BE2C (cell line): ENCODE results near the gene FCHO2.

Experiments
- DNase-seq: peaks from one replicate; pipeline ENCODE4 v3.0.0-alpha.2; 2020
- H3K27me3 ChIP-seq: fragments of 250-450 bp; sonication (Bioruptor Pico); 2 replicates; pipeline ENCODE4 v1.5.1; 2020; ENCODE audit warnings: mild to moderate bottlenecking
- H3K36me3 ChIP-seq: fragments of 250-450 bp; sonication (Bioruptor Pico); 2 replicates; pipeline ENCODE4 v1.5.1; 2020; ENCODE audit warnings: mild to moderate bottlenecking
- H3K4me1 ChIP-seq: fragments of 250-450 bp; sonication (Bioruptor Pico); 2 replicates; pipeline ENCODE4 v1.5.1; 2020
- H3K4me3 ChIP-seq: 2 replicates; pipeline ENCODE4 v1.5.1; 2011; ENCODE audit warnings: low read depth, low read length
- H3K9me3 ChIP-seq: fragments of 250-450 bp; sonication (Bioruptor Pico); 2 replicates; pipeline ENCODE4 v1.5.1; 2020
- TF ChIP-seq, protein P1 (sequence below): IDR thresholded peaks from 2 replicates; pipeline ENCODE4 v1.5.1; 2012; ENCODE audit warnings: mild to moderate bottlenecking, low read depth, low read length

Gene FCHO2

DNA sequence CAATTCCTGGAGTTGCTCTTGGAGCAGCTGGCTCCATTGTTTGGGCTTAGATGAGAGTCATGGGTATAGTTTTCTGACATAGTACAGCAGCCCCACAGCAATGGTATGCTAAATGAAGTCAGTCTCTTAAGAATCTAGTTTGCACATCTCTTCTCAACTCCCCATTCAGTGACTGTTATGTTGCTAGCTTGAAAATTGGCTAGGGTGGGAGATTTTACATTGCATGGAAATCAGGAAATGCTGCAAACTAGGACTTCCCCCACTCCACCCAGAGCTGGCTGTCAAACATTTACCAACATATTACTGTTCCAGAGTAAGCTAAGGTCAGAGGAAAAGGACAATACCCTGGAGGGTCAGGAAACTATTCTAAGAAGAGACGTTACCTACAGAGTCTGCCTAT is 17.6 kb upstream of the FCHO2 start:
- peaks cover 3% of the 10 kb centered on the region for H3K27me3 ChIP-seq
- TF ChIP-seq, protein P1, sequence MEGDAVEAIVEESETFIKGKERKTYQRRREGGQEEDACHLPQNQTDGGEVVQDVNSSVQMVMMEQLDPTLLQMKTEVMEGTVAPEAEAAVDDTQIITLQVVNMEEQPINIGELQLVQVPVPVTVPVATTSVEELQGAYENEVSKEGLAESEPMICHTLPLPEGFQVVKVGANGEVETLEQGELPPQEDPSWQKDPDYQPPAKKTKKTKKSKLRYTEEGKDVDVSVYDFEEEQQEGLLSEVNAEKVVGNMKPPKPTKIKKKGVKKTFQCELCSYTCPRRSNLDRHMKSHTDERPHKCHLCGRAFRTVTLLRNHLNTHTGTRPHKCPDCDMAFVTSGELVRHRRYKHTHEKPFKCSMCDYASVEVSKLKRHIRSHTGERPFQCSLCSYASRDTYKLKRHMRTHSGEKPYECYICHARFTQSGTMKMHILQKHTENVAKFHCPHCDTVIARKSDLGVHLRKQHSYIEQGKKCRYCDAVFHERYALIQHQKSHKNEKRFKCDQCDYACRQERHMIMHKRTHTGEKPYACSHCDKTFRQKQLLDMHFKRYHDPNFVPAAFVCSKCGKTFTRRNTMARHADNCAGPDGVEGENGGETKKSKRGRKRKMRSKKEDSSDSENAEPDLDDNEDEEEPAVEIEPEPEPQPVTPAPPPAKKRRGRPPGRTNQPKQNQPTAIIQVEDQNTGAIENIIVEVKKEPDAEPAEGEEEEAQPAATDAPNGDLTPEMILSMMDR, result no peak
- no peaks in the 10 kb centered on the region for H3K4me1 ChIP-seq
- H3K4me3 ChIP-seq, result no peak overlapping the region
- H3K36me3 ChIP-seq, result no peaks in the 10 kb centered on the region
- peaks cover 5% of the 10 kb centered on the region for H3K9me3 ChIP-seq
- DNase-seq, result no peak

DNA sequence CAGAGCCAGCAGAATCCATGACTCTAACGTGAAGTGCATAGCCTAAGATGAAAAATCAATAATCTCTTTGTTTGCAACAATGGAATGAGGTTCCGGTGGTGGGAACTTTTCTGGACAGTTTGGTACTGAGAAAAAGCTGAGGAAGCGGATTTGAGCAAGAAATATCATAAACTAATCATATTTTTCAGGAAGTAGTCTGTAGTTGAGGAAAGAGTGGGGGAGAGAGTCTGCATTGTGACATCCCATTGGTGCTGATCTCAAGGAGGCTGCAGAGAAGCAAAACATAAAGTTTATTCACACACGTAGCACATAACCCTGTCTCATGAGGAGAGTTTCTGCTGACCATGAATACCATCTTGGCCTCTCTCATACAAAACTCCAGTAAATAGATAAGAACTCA is 15.8 kb upstream of the FCHO2 start:
- peaks cover 3% of the 10 kb centered on the region for H3K27me3 ChIP-seq
- TF ChIP-seq, protein P1, result no peak
- H3K9me3 ChIP-seq, result peaks cover 2% of the 10 kb centered on the region
- H3K36me3 ChIP-seq, result no peaks in the 10 kb centered on the region
- no peak for DNase-seq
- H3K4me1 ChIP-seq, result no peaks in the 10 kb centered on the region
- H3K4me3 ChIP-seq, result no peak overlapping the region

DNA sequence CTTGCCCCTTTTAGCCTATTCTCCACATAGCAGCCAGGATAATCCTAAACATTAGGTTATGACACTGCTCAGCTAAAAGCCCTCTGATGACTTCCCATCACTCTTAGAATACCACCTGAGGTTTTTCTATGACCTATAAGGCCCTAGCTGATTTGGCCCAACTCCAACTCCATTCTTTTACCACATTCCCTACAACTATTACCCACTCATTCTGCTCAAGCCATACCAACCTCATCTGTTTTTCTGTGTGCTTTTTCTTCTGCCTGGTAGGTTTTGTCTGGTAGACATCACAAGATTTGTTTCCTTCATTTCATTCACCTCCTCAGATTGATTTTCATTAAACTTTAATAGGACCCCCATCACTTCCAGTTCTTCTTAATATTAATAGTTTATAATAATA is 12.5 kb upstream of the FCHO2 start:
- TF ChIP-seq, protein P1, result no peak
- H3K36me3 ChIP-seq, result no peaks in the 10 kb centered on the region
- no peak for DNase-seq

DNA sequence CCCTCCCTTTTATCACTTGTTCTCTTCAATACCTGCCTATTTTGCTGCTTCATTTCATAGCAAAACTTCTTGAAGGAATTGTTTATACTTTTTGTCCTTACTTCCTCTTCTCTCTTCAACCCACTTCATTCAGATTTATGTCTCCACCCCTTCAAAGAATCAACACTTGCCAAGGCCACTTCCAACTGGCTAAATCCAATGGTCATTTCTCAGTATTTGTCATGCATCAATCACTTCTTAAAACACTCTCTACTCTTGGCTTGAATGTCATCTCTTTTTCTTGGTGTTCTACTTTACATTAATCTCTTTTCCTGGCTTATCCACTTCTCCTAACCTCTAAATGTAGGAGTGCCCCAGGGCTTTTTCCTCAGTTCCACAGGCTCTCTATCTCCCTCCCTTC is 8.3 kb upstream of the FCHO2 start:
- no peaks in the 10 kb centered on the region for H3K36me3 ChIP-seq
- no peaks in the 10 kb centered on the region; the same call in 1 of the 2 replicates for H3K27me3 ChIP-seq
- no peaks in the 10 kb centered on the region for H3K4me1 ChIP-seq
- no peaks in the 10 kb centered on the region for H3K9me3 ChIP-seq
- TF ChIP-seq, protein P1, result no peak
- no peak for DNase-seq
- no peak overlapping the region for H3K4me3 ChIP-seq

More for the DNA sequence above, 12.5 kb upstream of the FCHO2 start:
- Histone ChIP-seq H3K9me3 (no peaks in the 10 kb centered on the region), H3K4me3 (no peak overlapping the region), H3K4me1 (no peaks in the 10 kb centered on the region), H3K27me3 (peaks cover 3% of the 10 kb centered on the region)

DNA sequence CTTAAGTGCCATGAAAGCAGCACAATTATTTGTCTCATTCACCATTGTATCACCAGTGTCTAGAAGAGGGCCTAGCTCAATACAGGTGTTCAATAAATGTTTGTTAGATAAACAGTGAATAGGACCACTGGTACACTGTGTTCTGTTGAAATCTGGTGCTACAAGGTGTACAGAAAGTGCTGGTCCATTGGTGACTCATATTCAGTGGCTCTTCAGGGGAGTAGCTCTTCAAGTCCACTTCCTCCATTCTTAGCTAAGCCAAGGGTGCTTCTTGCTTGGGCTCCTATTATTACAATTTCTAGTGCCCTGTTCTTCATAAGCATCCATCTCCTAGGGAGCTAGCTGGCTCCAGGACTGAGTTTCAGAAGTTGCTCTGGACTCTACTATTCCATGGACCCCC is 6.4 kb upstream of the FCHO2 start:
- DNase-seq, result no peak
- H3K27me3 ChIP-seq, result no peaks in the 10 kb centered on the region; the same call in 1 of the 2 replicates
- no peaks in the 10 kb centered on the region for H3K9me3 ChIP-seq
- H3K4me3 ChIP-seq, result no peak overlapping the region
- TF ChIP-seq, protein P1, result no peak
- no peaks in the 10 kb centered on the region for H3K36me3 ChIP-seq
- H3K4me1 ChIP-seq, result no peaks in the 10 kb centered on the region

DNA sequence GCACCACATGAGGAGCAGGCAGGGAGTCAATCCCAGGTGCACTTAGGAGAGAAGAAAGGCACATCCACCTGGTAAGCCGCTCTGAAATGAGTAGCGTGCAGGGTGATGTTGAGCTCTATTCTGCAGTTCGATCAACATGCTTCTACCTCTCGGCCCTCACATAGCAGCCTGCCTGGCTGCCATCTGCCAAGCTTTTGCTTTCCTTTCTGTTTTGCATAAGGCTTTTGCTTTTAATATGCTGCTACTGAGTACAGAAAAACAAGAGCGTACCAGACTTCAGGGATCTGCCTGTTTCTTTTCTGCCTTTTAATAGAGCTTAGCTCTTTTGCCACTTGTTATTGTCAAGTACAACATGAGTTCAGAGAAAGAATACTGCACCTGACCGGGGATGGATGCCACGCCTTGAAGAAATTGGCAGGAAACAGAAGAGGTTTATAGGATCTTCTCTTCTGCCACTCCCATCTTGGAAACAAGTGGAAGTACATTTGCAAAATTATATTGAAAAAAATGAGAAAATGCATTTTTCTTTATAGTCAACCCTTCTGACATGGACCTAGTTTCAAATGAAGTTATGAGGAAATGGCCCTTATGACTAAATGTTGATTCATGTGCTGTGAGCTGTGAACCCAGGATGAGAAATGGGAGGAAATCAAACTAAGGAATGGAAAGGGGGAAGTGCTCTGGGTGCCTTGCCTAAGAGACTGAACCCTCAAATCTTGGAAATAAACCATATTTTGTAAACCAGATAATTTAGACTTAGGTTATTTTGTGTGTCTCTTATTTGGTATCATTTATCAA is 4.0 kb upstream of the FCHO2 start:
- Histone ChIP-seq H3K4me3 (no peak overlapping the region), H3K27me3 (peaks cover 7% of the 10 kb centered on the region), H3K9me3 (no peaks in the 10 kb centered on the region), H3K36me3 (no peaks in the 10 kb centered on the region), H3K4me1 (no peaks in the 10 kb centered on the region)
- TF ChIP-seq, protein P1, result no peak
- DNase-seq, result no peak
